Psoas muscle (tissue), 8 donors: ENCODE results near the gene CLDN10. TPM values are rescaled to one million over a fixed set of nuclear protein-coding genes. Genes with fewer than 3 reads are reported as not detected.
A peak's percentile ranks its signal among the peaks of the same experiment; 100 is the strongest.

Experiments
- ATAC-seq, 4 donors: fragments of 200-7000 bp; cut with Tn5 transposase; one replicate each; pipeline ENCODE4 v1.9.1; 2020; ENCODE audit warnings: moderate library complexity in 3 of 4, mild to moderate bottlenecking in 2 of 4
- DNase-seq, 2 donors: peaks; one replicate each; pipeline ENCODE4 v3.0.0-alpha.2; 2020
- H3K27ac ChIP-seq: fragments of 200-600 bp; one replicate; pipeline ENCODE4 v1.8.0; 2022
- H3K27me3 ChIP-seq, 3 donors: fragments of 200-600 bp in 1 of 3; one replicate each; pipeline versions ENCODE4 v1.6.1 to v1.8.0; 2013 to 2022; ENCODE audit warnings: low read length in 2 of 3, mild to moderate bottlenecking in 2 of 3, moderate library complexity in 1 of 3; ENCODE audit not compliant: insufficient read depth in 3 of 3
- H3K36me3 ChIP-seq, 2 donors: fragments of 200-600 bp in 1 of 2; one replicate each; pipeline versions ENCODE4 v1.6.1 to v1.8.0; 2013 to 2022; ENCODE audit warnings: low read depth in 1 of 2, mild to moderate bottlenecking in 1 of 2, moderate library complexity in 1 of 2; ENCODE audit not compliant: insufficient read depth in 1 of 2
- H3K4me1 ChIP-seq: fragments of 200-600 bp; one replicate; pipeline ENCODE4 v1.8.0; 2022
- H3K4me3 ChIP-seq: fragments of 200-600 bp; one replicate; pipeline ENCODE4 v1.8.0; 2022; ENCODE audit warnings: mild to moderate bottlenecking
- H3K9me3 ChIP-seq: fragments of 200-600 bp; one replicate; pipeline ENCODE4 v1.8.0; 2022
- CTCF ChIP-seq: fragments of 200-600 bp; IDR thresholded peaks from one replicate; pipeline ENCODE4 v1.8.0; 2022; ENCODE audit warnings: antibody characterized with exemption
- WGBS, 3 donors: extraction: QIAGEN DNeasy Blood & Tissue Kit; methylation state at CpG; one replicate each; pipeline versions ENCODE4 v1.1.6 to v1.1.7; 2013; 5-methylcytosine and 5-hydroxymethylcytosine counted together
- intact Hi-C, 2 donors: fragments of 100-400 bp; cut with DNase I; formaldehyde crosslinking; loops; one replicate each; pipeline versions ENCODE4 v1.11.0 to v1.14.2; 2022
- polyA plus RNA-seq, 3 donors: library from polyadenylated mRNA; stranded (reverse); fragments of 200-250 nt; gene quantifications; one replicate each; pipeline ENCODE4 v1.2.3, GENCODE V29; 2013
- total RNA-seq, 4 donors: library from RNA; stranded (reverse); fragmentation: NEBNext Ultra II Directional in 2 of 4; extraction: Animal tissue kit (Norgen Biotek cat#: 25700) in 2 of 4; gene quantifications; one replicate each; pipeline versions ENCODE4 v1.2.1 to v1.2.4, GENCODE V29; 2021 to 2023
- donor health status: healthy with polysubstance abuse.
- donor health status: DM: no; HTN: no; CAD: no; lungs with moderate emphysema.
- donor health status: Bipolar disorder and iron deficiency.
- donor health status: healthy.
- donor health status: DM: yes; HTN: yes; CAD: no.
- donor health status: DM: no; HTN: no; CAD: no.
- donor health status: DM: no; HTN: no; CAD: no.
- donor health status: DM: yes; HTN: yes; CAD: no.

The CLDN10 gene
- total and polyA plus RNA-seq, 7 donors = 0.04 to 0.26 (median 0.14) TPM; not detected in 2

- Histone ChIP-seq H3K27me3 (no peaks in the 10 kb centered on the region), H3K4me3 (no peak overlapping the region), H3K27ac (no peak overlapping the region), H3K36me3 (no peaks in the 10 kb centered on the region), H3K4me1 (no peaks in the 10 kb centered on the region), H3K9me3 (no peaks in the 10 kb centered on the region)
- WGBS, 3 donors = 69 to 89% (median 70%) methylated on average over 3 of the region's 3 CpGs
- no peak for ATAC-seq
- DNase-seq = no peak
- intact Hi-C loops = no loop called here
- no peak for TF ChIP-seq CTCF
Measured at GRCh38 chr13:95604556-95604915, 52.0 kb downstream of the CLDN10 start.

GRCh38 chr13:95605448-95606125 lies 53.1 kb downstream of the CLDN10 start:
- DNase-seq (no peak), ATAC-seq (no peak)
- Histone ChIP-seq H3K36me3 (no peaks in the 10 kb centered on the region), H3K4me3 (no peak overlapping the region), H3K27ac (no peak overlapping the region), H3K9me3 (no peaks in the 10 kb centered on the region), H3K27me3 (no peaks in the 10 kb centered on the region), H3K4me1 (no peaks in the 10 kb centered on the region)
- intact Hi-C loops = no loop called here
- TF ChIP-seq CTCF = no peak
- WGBS, 3 donors = 90 to 95% (median 92%) methylated on average over 3 of the region's 3 CpGs

- Histone ChIP-seq H3K27me3 (no peaks in the 10 kb centered on the region), H3K36me3 (no peaks in the 10 kb centered on the region), H3K9me3 (no peaks in the 10 kb centered on the region), H3K4me3 (no peak overlapping the region), H3K27ac (no peak overlapping the region), H3K4me1 (no peaks in the 10 kb centered on the region)
- TF ChIP-seq CTCF = no peak
- WGBS, 3 donors = 24 to 40% (median 29%) methylated on average over 1 of the region's 1 CpG
- intact Hi-C loops = no loop called here
- ATAC-seq (no peak), DNase-seq (no peak)
Measured at GRCh38 chr13:95607366-95607765, 54.8 kb downstream of the CLDN10 start.

GRCh38 chr13:95608640-95609323 lies 56.3 kb downstream of the CLDN10 start:
- H3K27ac ChIP-seq = no peak overlapping the region
- intact Hi-C loops = no loop called here
- no peaks in the 10 kb centered on the region for H3K4me1 ChIP-seq
- H3K9me3 ChIP-seq = no peaks in the 10 kb centered on the region
- peak in 2 of 4 donors; percentile 51 to 87 for ATAC-seq
- H3K27me3 ChIP-seq = no peaks in the 10 kb centered on the region
- H3K4me3 ChIP-seq = no peak overlapping the region
- no peaks in the 10 kb centered on the region for H3K36me3 ChIP-seq
- WGBS, 3 donors = 53 to 64% (median 54%) methylated on average over 6 of the region's 6 CpGs
- DNase-seq = no peak
- no peak for TF ChIP-seq CTCF
